Natural killer cell (primary cell): Measurements from ENCODE around the gene ACSS3. TPM values are rescaled to one million over a fixed set of nuclear protein-coding genes. Genes with fewer than 3 reads are reported as not detected.
"Not testable (repeated sequence)": the region's sequence is repeated elsewhere in the genome, so short reads cannot be mapped to it uniquely, and the experiment has no call there.

Experiments used
- ATAC-seq, 3 donors: fragments of 150-1000 bp in 2 of 3; fragments of 200-7000 bp in 1 of 3; cut with Tn5 transposase; 1 replicate in 1 of 3; 2 replicates in 2 of 3; pipeline ENCODE4 v1.10.0; 2021; ENCODE audit warnings: mild to moderate bottlenecking in 2 of 3, moderate library complexity in 2 of 3
- DNase-seq, 2 donors: peaks; one replicate each; pipeline versions ENCODE4 v3.0.0 to v3.0.0-alpha.2; 2013 to 2021; ENCODE audit warnings: mixed read lengths in 1 of 2
- H3K27ac ChIP-seq: one replicate; pipeline ENCODE4 v1.5.1; 2013; ENCODE audit warnings: mild to moderate bottlenecking, low read length
- H3K27me3 ChIP-seq: one replicate; pipeline ENCODE4 v1.6.1; 2013; ENCODE audit warnings: low read length; ENCODE audit not compliant: control insufficient read depth, insufficient read depth
- H3K36me3 ChIP-seq: one replicate; pipeline ENCODE4 v1.6.1; 2013; ENCODE audit warnings: low read length; ENCODE audit not compliant: control insufficient read depth, insufficient read depth
- H3K4me1 ChIP-seq: one replicate; pipeline ENCODE4 v1.6.1; 2013; ENCODE audit warnings: low read length; ENCODE audit not compliant: control insufficient read depth, insufficient read depth
- H3K4me3 ChIP-seq: one replicate; pipeline ENCODE4 v1.5.1; 2013; ENCODE audit warnings: low read length
- H3K9me3 ChIP-seq: one replicate; pipeline ENCODE4 v1.6.1; 2013; ENCODE audit warnings: low read length; ENCODE audit not compliant: control insufficient read depth, insufficient read depth
- H3K27ac Mint-ChIP-seq, 2 donors: one replicate each; pipeline ENCODE4 v1.8.0; 2022; ENCODE audit warnings: mild to moderate bottlenecking in 2 of 2, mixed read lengths in 2 of 2, moderate library complexity in 1 of 2
- H3K27me3 Mint-ChIP-seq, 2 donors: one replicate each; pipeline ENCODE4 v1.8.0; 2022; ENCODE audit warnings: low read depth in 2 of 2, mixed read lengths in 2 of 2
- H3K36me3 Mint-ChIP-seq: one replicate; pipeline ENCODE4 v1.8.0; 2022; ENCODE audit warnings: mixed read lengths
- H3K4me1 Mint-ChIP-seq, 2 donors: one replicate each; pipeline ENCODE4 v1.8.0; 2022; ENCODE audit warnings: mixed read lengths in 2 of 2
- H3K4me3 Mint-ChIP-seq: one replicate; pipeline ENCODE4 v1.8.0; 2022; ENCODE audit warnings: mild to moderate bottlenecking, moderate library complexity, mixed read lengths
- H3K9me3 Mint-ChIP-seq, 2 donors: one replicate each; pipeline ENCODE4 v1.8.0; 2022; ENCODE audit warnings: mixed read lengths in 2 of 2
- CTCF ChIP-seq: fragments of 200-600 bp; IDR thresholded peaks from one replicate; pipeline ENCODE4 v1.8.0; 2022; ENCODE audit warnings: antibody characterized with exemption
- WGBS: methylation state at CpG from one replicate; pipeline ENCODE4 v1.1.7; 2013; ENCODE audit warnings: missing lambda C conversion rate; ENCODE audit not compliant: insufficient coverage; 5-methylcytosine and 5-hydroxymethylcytosine counted together
- intact Hi-C: fragments of 100-400 bp; cut with micrococcal nuclease; formaldehyde crosslinking; loops from one replicate; pipeline ENCODE4 v1.14.2; 2022
- total RNA-seq, 4 donors: library from RNA; stranded (reverse); fragments of 120-200 nt in 1 of 4; gene quantifications; one replicate each; pipeline versions ENCODE4 v1.2.3 to v1.2.4, GENCODE V29; 2013 to 2022

ACSS3 gene
- total RNA-seq, 3 donors from 2014 or later (not counting 1 experiment from before 2014, with no cell fraction given): 2.9 TPM; not detected in 2

- Mint-ChIP-seq H3K4me3 (no peak overlapping the region), H3K27ac (no peak overlapping the region), H3K36me3 (no peaks in the 10 kb centered on the region), H3K9me3 (peaks cover 5% of the 10 kb centered on the region in 2 donors), H3K4me1 (no peaks in the 10 kb centered on the region), H3K27me3 (no peaks in the 10 kb centered on the region)
- ATAC-seq (no peak), DNase-seq (no peak)
- Histone ChIP-seq H3K36me3 (no peaks in the 10 kb centered on the region), H3K27me3 (no peaks in the 10 kb centered on the region), H3K9me3 (no peaks in the 10 kb centered on the region), H3K27ac (no peak overlapping the region), H3K4me3 (no peak overlapping the region), H3K4me1 (no peaks in the 10 kb centered on the region)
- WGBS: 79% methylated on average over 5 of the region's 6 CpGs
- no peak for TF ChIP-seq CTCF
- intact Hi-C loops: no loop called here
These were observed 17.8 kb downstream of the ACSS3 start for GRCh38 chr12:81095501-81096232.

GRCh38 chr12:81105687-81106086 is 27.8 kb downstream of the ACSS3 start:
- Histone ChIP-seq H3K36me3 (no peaks in the 10 kb centered on the region), H3K27ac (no peak overlapping the region), H3K4me3 (no peak overlapping the region), H3K4me1 (no peaks in the 10 kb centered on the region), H3K9me3 (no peaks in the 10 kb centered on the region), H3K27me3 (no peaks in the 10 kb centered on the region)
- no peak for ATAC-seq
- no peak for TF ChIP-seq CTCF
- Mint-ChIP-seq H3K4me1 (no peaks in the 10 kb centered on the region), H3K36me3 (no peaks in the 10 kb centered on the region), H3K27ac (no peak overlapping the region), H3K9me3 (peaks cover 9 to 11% of the 10 kb centered on the region in 2 donors), H3K27me3 (no peaks in the 10 kb centered on the region), H3K4me3 (no peak overlapping the region)
- no peak for DNase-seq
- intact Hi-C loops: no loop called here

- Mint-ChIP-seq H3K4me3 (no peak overlapping the region), H3K4me1 (no peaks in the 10 kb centered on the region), H3K36me3 (no peaks in the 10 kb centered on the region), H3K27ac (no peak overlapping the region), H3K9me3 (peaks cover 13 to 18% of the 10 kb centered on the region in 2 donors), H3K27me3 (no peaks in the 10 kb centered on the region)
- ATAC-seq (no peak), DNase-seq (no peak)
- H3K27me3 ChIP-seq: no peaks in the 10 kb centered on the region
- no peak overlapping the region for H3K27ac ChIP-seq
- H3K4me1 ChIP-seq: no peaks in the 10 kb centered on the region
- H3K4me3 ChIP-seq: no peak overlapping the region
- H3K36me3 ChIP-seq: no peaks in the 10 kb centered on the region
- no peaks in the 10 kb centered on the region for H3K9me3 ChIP-seq
- intact Hi-C loops: no loop called here
- TF ChIP-seq CTCF: no peak
These were observed 36.3 kb downstream of the ACSS3 start for GRCh38 chr12:81114226-81114625.

- H3K27ac ChIP-seq, H3K4me1 ChIP-seq, H3K4me1 Mint-ChIP-seq, H3K9me3 ChIP-seq, H3K4me3 Mint-ChIP-seq, H3K27ac Mint-ChIP-seq, H3K36me3 Mint-ChIP-seq, intact Hi-C loops, H3K36me3 ChIP-seq, DNase-seq, ATAC-seq, H3K27me3 ChIP-seq, H3K27me3 Mint-ChIP-seq, H3K4me3 ChIP-seq: not testable (repeated sequence)
- 88% methylated on average over 2 of the region's 3 CpGs for WGBS
- peaks cover 12 to 16% of the 10 kb centered on the region in 2 donors for H3K9me3 Mint-ChIP-seq
These were observed 41.2 kb downstream of the ACSS3 start for GRCh38 chr12:81119069-81119468.
